Sigmoid colon (tissue), 4 donors: Measurements from ENCODE around the gene CBY2.

ENCODE experiments used
- EP300 ChIP-seq, 4 donors: sonication (generic); formaldehyde crosslinking; IDR thresholded peaks; one replicate each; pipeline ENCODE4 v1.6.1; 2017; ENCODE audit warnings: antibody characterized with exemption in 4 of 4
- POLR2A ChIP-seq, 2 donors: fragments of 450-650 bp; IDR thresholded peaks; one replicate each; pipeline ENCODE4 v1.6.1; 2016; ENCODE audit warnings: antibody characterized with exemption in 2 of 2, mild to moderate bottlenecking in 2 of 2, moderate library complexity in 2 of 2
- POLR2AphosphoS5 ChIP-seq, 4 donors: sonication (generic); formaldehyde crosslinking; IDR thresholded peaks; one replicate each; pipeline ENCODE4 v1.6.1; 2017; ENCODE audit warnings: antibody characterized with exemption in 4 of 4
- TF ChIP-seq, protein P1 (sequence below), 4 experiments: fragments of 450-650 bp in 3 of 4; fragments of 200-600 bp in 1 of 4; IDR thresholded peaks; one replicate each; pipeline ENCODE4 v1.5.1; 2016 to 2019; ENCODE audit warnings: antibody characterized with exemption in 4 of 4, mild to moderate bottlenecking in 3 of 4, moderate library complexity in 2 of 4

DNA sequence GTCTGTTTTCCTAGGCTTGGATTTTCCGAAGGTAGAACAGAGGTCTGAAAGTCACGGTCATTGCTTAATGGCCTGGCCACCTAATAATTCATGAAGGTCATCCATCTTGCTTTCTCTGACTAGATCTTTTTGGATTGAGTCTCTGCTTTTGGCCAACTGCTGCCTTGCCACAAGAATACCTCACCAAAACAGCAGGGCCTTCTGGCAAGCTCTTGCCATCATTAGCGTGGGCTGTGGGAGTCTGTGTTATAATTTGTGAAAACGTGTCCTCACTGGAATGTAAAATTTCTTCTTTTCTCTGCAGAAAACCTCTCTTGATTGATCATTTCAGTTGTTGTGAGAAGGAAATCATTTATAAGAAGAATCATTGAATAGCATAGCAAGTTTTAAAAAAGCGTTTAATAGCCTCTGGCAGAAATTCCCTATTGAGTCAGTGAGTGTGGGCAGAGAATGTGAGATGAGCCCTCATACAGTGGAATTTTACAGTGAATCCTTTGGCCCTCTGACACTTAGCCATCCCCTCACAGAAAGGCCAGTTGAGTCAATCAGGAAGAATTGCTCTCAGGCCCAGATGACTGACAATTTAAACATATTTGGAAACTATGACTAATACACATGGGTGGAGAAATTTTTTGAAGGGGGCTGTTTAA lies 43.4 kb upstream of the CBY2 start:
- TF ChIP-seq POLR2A (IDR thresholded peaks at IDR 0.05) (no peak), EP300 (IDR thresholded peaks at IDR 0.05) (no peak), POLR2AphosphoS5 (IDR thresholded peaks at IDR 0.05) (no peak)
- TF ChIP-seq, protein P1, sequence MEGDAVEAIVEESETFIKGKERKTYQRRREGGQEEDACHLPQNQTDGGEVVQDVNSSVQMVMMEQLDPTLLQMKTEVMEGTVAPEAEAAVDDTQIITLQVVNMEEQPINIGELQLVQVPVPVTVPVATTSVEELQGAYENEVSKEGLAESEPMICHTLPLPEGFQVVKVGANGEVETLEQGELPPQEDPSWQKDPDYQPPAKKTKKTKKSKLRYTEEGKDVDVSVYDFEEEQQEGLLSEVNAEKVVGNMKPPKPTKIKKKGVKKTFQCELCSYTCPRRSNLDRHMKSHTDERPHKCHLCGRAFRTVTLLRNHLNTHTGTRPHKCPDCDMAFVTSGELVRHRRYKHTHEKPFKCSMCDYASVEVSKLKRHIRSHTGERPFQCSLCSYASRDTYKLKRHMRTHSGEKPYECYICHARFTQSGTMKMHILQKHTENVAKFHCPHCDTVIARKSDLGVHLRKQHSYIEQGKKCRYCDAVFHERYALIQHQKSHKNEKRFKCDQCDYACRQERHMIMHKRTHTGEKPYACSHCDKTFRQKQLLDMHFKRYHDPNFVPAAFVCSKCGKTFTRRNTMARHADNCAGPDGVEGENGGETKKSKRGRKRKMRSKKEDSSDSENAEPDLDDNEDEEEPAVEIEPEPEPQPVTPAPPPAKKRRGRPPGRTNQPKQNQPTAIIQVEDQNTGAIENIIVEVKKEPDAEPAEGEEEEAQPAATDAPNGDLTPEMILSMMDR (IDR thresholded peaks at IDR 0.05) = no peak
